Cardiac fibroblast (primary cell): ENCODE data around the gene TACR1.
A peak's percentile ranks its signal among the peaks of the same experiment; 100 is the strongest.

ENCODE experiments used
- DNase-seq, 2 donors: peaks; one replicate each; pipeline versions ENCODE4 v3.0.0 to v3.0.0-alpha.2; 2010; ENCODE audit warnings: low read depth in 2 of 2
- H3K4me3 ChIP-seq, 2 donors: replicated peaks in 1 of 2; 1 replicate in 1 of 2; 2 replicates in 1 of 2; pipeline ENCODE4 v1.5.1; 2011; ENCODE audit warnings: low read depth in 2 of 2, low read length in 2 of 2, mild to moderate bottlenecking in 2 of 2, moderate library complexity in 1 of 2
- CTCF ChIP-seq: IDR thresholded peaks from one replicate; pipeline ENCODE4 v1.5.1; 2011; ENCODE audit warnings: low read depth, mild to moderate bottlenecking, low read length, inconsistent platforms

TACR1 gene

GRCh38 chr2:75055142-75055819 lies 144.0 kb downstream of the TACR1 start:
- TF ChIP-seq CTCF: no peak
- no peak overlapping the region for H3K4me3 ChIP-seq
- no peak for DNase-seq

GRCh38 chr2:75054296-75054695 lies 145.0 kb downstream of the TACR1 start:
- no peak for TF ChIP-seq CTCF

GRCh38 chr2:75053484-75054112 lies 145.7 kb downstream of the TACR1 start:
- no peak overlapping the region for H3K4me3 ChIP-seq
- peak; percentile 69 for TF ChIP-seq CTCF
- peak; percentile 37 to 41 for DNase-seq

More at GRCh38 chr2:75054296-75054695, 145.0 kb downstream of the TACR1 start:
- H3K4me3 ChIP-seq: no peak overlapping the region
- no peak for DNase-seq

- TF ChIP-seq CTCF: no peak
- H3K4me3 ChIP-seq: no peak overlapping the region
- DNase-seq: peak; percentile 65 to 80
Measured at GRCh38 chr2:75047992-75048625, 151.2 kb downstream of the TACR1 start.

- no peak overlapping the region for H3K4me3 ChIP-seq
- DNase-seq: peak; percentile 33 to 51
Measured at GRCh38 chr2:75047189-75047991, 151.9 kb downstream of the TACR1 start.

More at GRCh38 chr2:75047189-75047991, 151.9 kb downstream of the TACR1 start:
- no peak for TF ChIP-seq CTCF
